Measurements from ENCODE around the gene ASXL2.
A peak's percentile ranks its signal among the peaks of the same experiment; 100 is the strongest.
"Not testable (repeated sequence)": the region's sequence is repeated elsewhere in the genome, so short reads cannot be mapped to it uniquely, and the experiment has no call there.

Gene ASXL2

GRCh38 chr2:25877431-25878360 lies 591 bp downstream of the ASXL2 start:
- in situ Hi-C loops (cut with HindIII; ENCODE audit: low pct_unique_long_range_greater_than_20kb, low sequenced_read_pairs), result no loop called here
- DNase-seq (ENCODE audit: low read depth in 1 of 2, low spot score in 1 of 2), result peak; percentile 12 to 44
- no peak for TF ChIP-seq JUND (IDR thresholded peaks at IDR 0.05; ENCODE audit: low read depth)

- in situ Hi-C loops (cut with HindIII; ENCODE audit: low pct_unique_long_range_greater_than_20kb, low sequenced_read_pairs), result no loop called here
- no peak for TF ChIP-seq JUND (IDR thresholded peaks at IDR 0.05; ENCODE audit: low read depth)
- DNase-seq (ENCODE audit: low read depth in 1 of 2, low spot score in 1 of 2), result no peak
Measured at GRCh38 chr2:25872134-25872533, 6.2 kb downstream of the ASXL2 start.

- DNase-seq (ENCODE audit: low read depth in 1 of 2, low spot score in 1 of 2), result no peak
- TF ChIP-seq JUND (IDR thresholded peaks at IDR 0.05; ENCODE audit: low read depth), result no peak
- in situ Hi-C loops (cut with HindIII; ENCODE audit: low pct_unique_long_range_greater_than_20kb, low sequenced_read_pairs), result no loop called here
Measured at GRCh38 chr2:25867396-25868003, 10.8 kb downstream of the ASXL2 start.

GRCh38 chr2:25856377-25856776 lies 21.9 kb downstream of the ASXL2 start:
- no peak for DNase-seq (ENCODE audit: low read depth in 1 of 2, low spot score in 1 of 2)
- in situ Hi-C loops (cut with HindIII; ENCODE audit: low pct_unique_long_range_greater_than_20kb, low sequenced_read_pairs), result no loop called here
- TF ChIP-seq JUND (IDR thresholded peaks at IDR 0.05; ENCODE audit: low read depth), result no peak

- no peak for DNase-seq (ENCODE audit: low read depth in 1 of 2, low spot score in 1 of 2)
- no peak for TF ChIP-seq JUND (IDR thresholded peaks at IDR 0.05; ENCODE audit: low read depth)
- in situ Hi-C loops (cut with HindIII; ENCODE audit: low pct_unique_long_range_greater_than_20kb, low sequenced_read_pairs), result no loop called here
Measured at GRCh38 chr2:25855065-25855464, 23.2 kb downstream of the ASXL2 start.

- in situ Hi-C loops (cut with HindIII; ENCODE audit: low pct_unique_long_range_greater_than_20kb, low sequenced_read_pairs), result no loop called here
- TF ChIP-seq JUND (IDR thresholded peaks at IDR 0.05; ENCODE audit: low read depth), result no peak
Measured at GRCh38 chr2:25854613-25855012, 23.7 kb downstream of the ASXL2 start.

GRCh38 chr2:25853038-25853638 lies 25.1 kb downstream of the ASXL2 start:
- TF ChIP-seq JUND (IDR thresholded peaks at IDR 0.05; ENCODE audit: low read depth), result no peak
- peak in 1 of 2 experiments; percentile 1 for DNase-seq (ENCODE audit: low read depth in 1 of 2, low spot score in 1 of 2)
- in situ Hi-C loops (cut with HindIII; ENCODE audit: low pct_unique_long_range_greater_than_20kb, low sequenced_read_pairs), result no loop called here

More at GRCh38 chr2:25854613-25855012, 23.7 kb downstream of the ASXL2 start:
- no peak for DNase-seq (ENCODE audit: low read depth in 1 of 2, low spot score in 1 of 2)

GRCh38 chr2:25851740-25852503 lies 26.4 kb downstream of the ASXL2 start:
- in situ Hi-C loops (cut with HindIII; ENCODE audit: low pct_unique_long_range_greater_than_20kb, low sequenced_read_pairs), result no loop called here
- peak; percentile 19 to 59 for DNase-seq (ENCODE audit: low read depth in 1 of 2, low spot score in 1 of 2)
- no peak for TF ChIP-seq JUND (IDR thresholded peaks at IDR 0.05; ENCODE audit: low read depth)

- DNase-seq (ENCODE audit: low read depth in 1 of 2, low spot score in 1 of 2); in situ Hi-C loops (cut with HindIII; ENCODE audit: low pct_unique_long_range_greater_than_20kb, low sequenced_read_pairs): not testable (repeated sequence)
Measured at GRCh38 chr2:25850400-25850799, 27.9 kb downstream of the ASXL2 start.

GRCh38 chr2:25849350-25849749 lies 28.9 kb downstream of the ASXL2 start:
- DNase-seq (ENCODE audit: low read depth in 1 of 2, low spot score in 1 of 2); in situ Hi-C loops (cut with HindIII; ENCODE audit: low pct_unique_long_range_greater_than_20kb, low sequenced_read_pairs): not testable (repeated sequence)

- no peak for TF ChIP-seq JUND (IDR thresholded peaks at IDR 0.05; ENCODE audit: low read depth)
- DNase-seq (ENCODE audit: low read depth in 1 of 2, low spot score in 1 of 2), result no peak
Measured at GRCh38 chr2:25845843-25846505, 32.3 kb downstream of the ASXL2 start.

GRCh38 chr2:25844089-25844488 lies 34.2 kb downstream of the ASXL2 start:
- in situ Hi-C loops (cut with HindIII; ENCODE audit: low pct_unique_long_range_greater_than_20kb, low sequenced_read_pairs), result no loop called here
- DNase-seq (ENCODE audit: low read depth in 1 of 2, low spot score in 1 of 2), result no peak
- no peak for TF ChIP-seq JUND (IDR thresholded peaks at IDR 0.05; ENCODE audit: low read depth)

More at GRCh38 chr2:25845843-25846505, 32.3 kb downstream of the ASXL2 start:
- in situ Hi-C loops (cut with HindIII; ENCODE audit: low pct_unique_long_range_greater_than_20kb, low sequenced_read_pairs), result no loop called here

Data from T47D (cell line).